ENCODE data around the gene TEX10. TPM values are rescaled to one million over a fixed set of nuclear protein-coding genes. Genes with fewer than 3 reads are reported as not detected.
A peak's percentile ranks its signal among the peaks of the same experiment; 100 is the strongest.

TEX10 gene
- total RNA-seq, 1 donor, result 41.6 TPM

DNA sequence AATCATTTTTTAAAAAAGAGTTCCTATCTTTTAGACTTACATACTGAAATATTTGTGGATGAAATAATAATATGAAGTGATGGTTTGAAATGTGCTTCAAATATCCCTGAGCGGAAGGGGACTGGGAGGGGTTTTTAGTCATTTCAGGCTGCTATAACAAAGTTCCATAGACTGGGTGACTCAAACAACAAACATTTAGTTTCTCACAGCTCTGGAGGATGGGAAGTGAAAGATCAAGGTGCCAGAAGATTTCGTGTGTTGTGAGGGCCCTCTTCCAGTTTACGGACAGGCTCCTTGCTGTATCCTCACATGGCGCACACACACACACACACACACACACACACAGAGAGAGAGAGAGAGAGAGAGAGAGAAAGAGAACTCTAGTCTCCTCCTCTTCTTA is 27.1 kb upstream of the TEX10 start:
- DNase-seq (ENCODE audit: low read depth), result peak; percentile 67
- TF ChIP-seq, protein P1, sequence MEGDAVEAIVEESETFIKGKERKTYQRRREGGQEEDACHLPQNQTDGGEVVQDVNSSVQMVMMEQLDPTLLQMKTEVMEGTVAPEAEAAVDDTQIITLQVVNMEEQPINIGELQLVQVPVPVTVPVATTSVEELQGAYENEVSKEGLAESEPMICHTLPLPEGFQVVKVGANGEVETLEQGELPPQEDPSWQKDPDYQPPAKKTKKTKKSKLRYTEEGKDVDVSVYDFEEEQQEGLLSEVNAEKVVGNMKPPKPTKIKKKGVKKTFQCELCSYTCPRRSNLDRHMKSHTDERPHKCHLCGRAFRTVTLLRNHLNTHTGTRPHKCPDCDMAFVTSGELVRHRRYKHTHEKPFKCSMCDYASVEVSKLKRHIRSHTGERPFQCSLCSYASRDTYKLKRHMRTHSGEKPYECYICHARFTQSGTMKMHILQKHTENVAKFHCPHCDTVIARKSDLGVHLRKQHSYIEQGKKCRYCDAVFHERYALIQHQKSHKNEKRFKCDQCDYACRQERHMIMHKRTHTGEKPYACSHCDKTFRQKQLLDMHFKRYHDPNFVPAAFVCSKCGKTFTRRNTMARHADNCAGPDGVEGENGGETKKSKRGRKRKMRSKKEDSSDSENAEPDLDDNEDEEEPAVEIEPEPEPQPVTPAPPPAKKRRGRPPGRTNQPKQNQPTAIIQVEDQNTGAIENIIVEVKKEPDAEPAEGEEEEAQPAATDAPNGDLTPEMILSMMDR (IDR thresholded peaks at IDR 0.05; ENCODE audit: insufficient read depth, low read length), result no peak
- H3K4me3 ChIP-seq (ENCODE audit: low read depth, low read length), result no peak overlapping the region

DNA sequence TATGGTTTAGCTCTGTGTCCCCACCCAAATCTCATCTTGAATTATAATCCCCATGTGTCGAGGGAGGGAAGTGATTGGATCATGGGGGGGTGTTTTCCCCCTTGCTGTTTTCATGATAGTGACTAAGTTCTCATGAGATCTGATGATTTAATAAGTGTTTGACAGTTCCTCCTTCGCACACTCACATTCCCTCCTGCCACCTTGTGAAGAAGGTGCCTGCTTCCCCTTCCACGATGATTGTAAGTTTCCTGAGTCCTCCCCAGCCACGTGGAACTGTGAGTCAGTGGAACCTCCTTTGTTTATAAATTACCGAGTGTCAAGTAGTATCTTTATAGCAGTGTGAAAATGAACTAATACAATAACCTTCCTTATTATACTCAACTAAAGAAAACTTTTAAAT is 24.3 kb upstream of the TEX10 start:
- DNase-seq (ENCODE audit: low read depth), result no peak
- no peak overlapping the region for H3K4me3 ChIP-seq (ENCODE audit: low read depth, low read length)
- TF ChIP-seq, protein P1 (IDR thresholded peaks at IDR 0.05; ENCODE audit: insufficient read depth, low read length), result no peak

DNA sequence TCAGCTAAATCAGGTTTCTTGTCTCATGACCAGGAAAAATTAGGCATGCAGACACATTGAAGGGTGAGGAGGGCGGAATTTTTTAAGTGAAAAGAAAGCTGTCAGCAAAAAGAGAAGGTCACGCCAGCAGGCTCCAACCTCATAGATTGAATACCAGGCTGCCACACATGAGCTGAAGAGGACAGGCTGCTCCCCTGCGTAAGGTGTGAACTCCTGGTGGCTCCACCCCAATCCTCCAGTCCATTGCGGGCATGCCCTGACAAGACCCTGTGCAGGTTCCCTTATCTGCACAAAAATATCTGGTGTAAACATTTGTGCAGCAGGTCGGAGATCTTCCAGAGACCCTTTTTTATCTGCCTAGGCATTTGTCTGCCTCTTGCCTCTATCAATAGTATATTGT is 22.9 kb upstream of the TEX10 start:
- H3K4me3 ChIP-seq (ENCODE audit: low read depth, low read length), result no peak overlapping the region
- TF ChIP-seq, protein P1 (IDR thresholded peaks at IDR 0.05; ENCODE audit: insufficient read depth, low read length), result no peak
- no peak for DNase-seq (ENCODE audit: low read depth)

DNA sequence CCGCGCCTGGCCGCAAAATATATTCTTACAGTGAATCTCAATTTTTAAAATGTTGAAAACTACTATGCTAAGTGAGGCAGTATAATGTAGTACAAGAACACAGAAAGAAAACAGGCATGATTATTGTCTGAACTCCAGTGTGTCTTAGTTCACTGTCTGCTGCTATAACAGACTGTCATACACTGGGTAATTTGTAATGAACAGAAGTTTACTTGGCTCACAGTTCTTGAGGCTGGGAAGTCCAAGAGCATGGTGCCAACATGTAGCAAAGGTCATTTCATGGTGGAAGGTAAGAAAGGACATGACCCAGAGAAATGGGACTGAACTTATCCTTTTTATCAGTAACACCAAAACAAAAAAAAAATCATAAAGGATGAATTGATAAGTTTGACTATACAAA is 19.9 kb upstream of the TEX10 start:
- no peak for DNase-seq (ENCODE audit: low read depth)
- TF ChIP-seq, protein P1 (IDR thresholded peaks at IDR 0.05; ENCODE audit: insufficient read depth, low read length), result no peak
- no peak overlapping the region for H3K4me3 ChIP-seq (ENCODE audit: low read depth, low read length)

DNA sequence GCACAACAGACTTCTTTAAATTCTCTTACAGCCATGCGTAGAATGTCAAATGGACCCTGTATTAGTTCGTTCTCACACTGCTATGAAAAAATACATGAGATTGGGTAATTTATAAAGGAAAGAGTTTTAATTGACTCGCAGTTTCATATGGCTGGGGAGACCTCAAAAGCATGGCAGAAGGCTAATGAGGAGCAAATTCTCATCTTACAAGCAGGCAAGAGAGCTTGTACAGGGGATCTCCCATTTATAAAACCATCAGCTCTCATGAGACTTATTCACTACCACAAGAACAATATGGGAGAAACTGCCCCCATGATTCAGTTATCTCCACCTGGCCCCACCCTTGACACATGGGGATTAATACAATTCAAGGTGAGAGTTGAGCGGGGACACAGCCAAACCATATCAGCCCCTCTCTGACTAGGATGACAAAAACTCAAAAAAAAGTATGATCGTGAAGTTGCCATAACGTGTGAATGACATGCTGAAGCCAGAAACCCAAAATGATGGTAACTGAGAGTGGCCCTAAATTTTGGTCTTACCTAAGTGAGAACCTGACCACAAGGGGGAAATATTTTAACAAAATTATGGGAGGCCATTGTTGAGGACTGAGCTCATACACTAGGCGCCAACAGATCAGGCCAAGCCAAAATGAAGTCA is 17.5 kb upstream of the TEX10 start:
- no peak overlapping the region for H3K4me3 ChIP-seq (ENCODE audit: low read depth, low read length)
- TF ChIP-seq, protein P1 (IDR thresholded peaks at IDR 0.05; ENCODE audit: insufficient read depth, low read length), result no peak
- no peak for DNase-seq (ENCODE audit: low read depth)

DNA sequence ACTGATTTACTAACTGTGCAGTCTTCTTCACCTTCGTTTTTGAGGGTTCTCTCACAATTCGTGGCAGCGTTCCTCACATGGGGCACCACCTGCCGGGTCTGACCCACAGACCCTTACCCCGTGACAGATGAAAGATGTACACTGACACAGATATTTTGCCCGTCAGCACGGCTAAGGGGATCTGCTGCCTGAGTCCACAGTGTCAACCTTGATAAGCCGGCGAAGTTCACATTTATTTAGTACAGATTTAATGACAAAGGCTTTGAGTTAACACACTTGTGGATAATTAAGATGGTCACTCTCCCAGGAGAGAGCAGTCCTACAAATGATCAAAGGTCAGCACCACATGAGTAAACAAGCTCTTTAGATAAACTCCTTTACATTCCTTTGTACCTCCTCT is 15.9 kb upstream of the TEX10 start:
- no peak for DNase-seq (ENCODE audit: low read depth)
- no peak overlapping the region for H3K4me3 ChIP-seq (ENCODE audit: low read depth, low read length)
- TF ChIP-seq, protein P1 (IDR thresholded peaks at IDR 0.05; ENCODE audit: insufficient read depth, low read length), result no peak

DNA sequence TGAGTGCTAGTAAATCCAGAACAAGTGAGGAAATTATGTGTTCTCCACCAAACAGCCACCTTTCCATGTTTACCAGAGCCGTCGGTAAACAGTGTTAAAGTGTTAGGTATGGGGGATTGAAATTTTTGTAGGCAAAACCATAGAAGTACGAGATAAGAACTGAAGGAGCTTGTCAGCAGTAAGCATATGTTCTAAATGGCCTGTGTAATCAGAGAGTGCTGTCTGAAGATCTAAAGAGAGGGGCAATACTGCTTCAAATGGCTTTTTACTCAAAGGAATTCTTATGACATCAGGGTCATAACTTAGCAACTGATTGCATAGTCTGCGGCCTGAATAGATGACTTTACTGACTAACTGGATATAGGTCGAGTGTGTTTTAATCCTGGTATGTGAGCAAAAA is 13.4 kb upstream of the TEX10 start:
- H3K4me3 ChIP-seq (ENCODE audit: low read depth, low read length), result no peak overlapping the region
- TF ChIP-seq, protein P1 (IDR thresholded peaks at IDR 0.05; ENCODE audit: insufficient read depth, low read length), result no peak
- DNase-seq (ENCODE audit: low read depth), result no peak
